AG09319 (cell line): ENCODE data around the gene PRR29.

Experiments used
- DNase-seq: peaks from one replicate; pipeline ENCODE4 v3.0.0-alpha.2; 2010; ENCODE audit warnings: low read depth; ENCODE audit errors: extremely low read depth
- CTCF ChIP-seq: IDR thresholded peaks from 2 replicates; pipeline ENCODE4 v1.5.1; 2011; ENCODE audit warnings: low read depth, mild to moderate bottlenecking, inconsistent platforms, low read length, moderate library complexity

Gene PRR29

GRCh38 chr17:64036198-64036922 lies 38.2 kb downstream of the PRR29 start:
- no peak for TF ChIP-seq CTCF

GRCh38 chr17:64037180-64037579 lies 39.0 kb downstream of the PRR29 start:
- no peak for DNase-seq
- no peak for TF ChIP-seq CTCF

More at GRCh38 chr17:64036198-64036922, 38.2 kb downstream of the PRR29 start:
- DNase-seq, result no peak

DNA sequence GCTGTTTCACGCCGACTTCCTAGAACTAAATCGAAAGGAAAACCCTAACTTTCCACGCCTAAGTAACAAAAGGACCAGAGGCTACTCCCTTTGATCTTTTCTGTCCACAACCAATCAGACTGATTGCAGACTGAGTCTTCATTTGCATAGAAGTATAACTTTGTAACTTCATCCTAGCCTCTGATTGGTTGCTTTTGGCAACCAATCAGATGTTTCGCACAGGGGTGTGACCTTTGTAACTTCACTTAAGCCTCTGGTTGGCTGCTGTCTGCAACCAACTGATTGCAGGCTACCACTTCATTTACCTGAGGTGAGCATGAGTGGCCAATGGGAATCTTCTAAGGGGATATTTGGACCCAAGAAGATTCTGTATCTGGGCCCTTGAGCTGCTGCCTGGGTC lies 39.7 kb downstream of the PRR29 start:
- no peak for DNase-seq

DNA sequence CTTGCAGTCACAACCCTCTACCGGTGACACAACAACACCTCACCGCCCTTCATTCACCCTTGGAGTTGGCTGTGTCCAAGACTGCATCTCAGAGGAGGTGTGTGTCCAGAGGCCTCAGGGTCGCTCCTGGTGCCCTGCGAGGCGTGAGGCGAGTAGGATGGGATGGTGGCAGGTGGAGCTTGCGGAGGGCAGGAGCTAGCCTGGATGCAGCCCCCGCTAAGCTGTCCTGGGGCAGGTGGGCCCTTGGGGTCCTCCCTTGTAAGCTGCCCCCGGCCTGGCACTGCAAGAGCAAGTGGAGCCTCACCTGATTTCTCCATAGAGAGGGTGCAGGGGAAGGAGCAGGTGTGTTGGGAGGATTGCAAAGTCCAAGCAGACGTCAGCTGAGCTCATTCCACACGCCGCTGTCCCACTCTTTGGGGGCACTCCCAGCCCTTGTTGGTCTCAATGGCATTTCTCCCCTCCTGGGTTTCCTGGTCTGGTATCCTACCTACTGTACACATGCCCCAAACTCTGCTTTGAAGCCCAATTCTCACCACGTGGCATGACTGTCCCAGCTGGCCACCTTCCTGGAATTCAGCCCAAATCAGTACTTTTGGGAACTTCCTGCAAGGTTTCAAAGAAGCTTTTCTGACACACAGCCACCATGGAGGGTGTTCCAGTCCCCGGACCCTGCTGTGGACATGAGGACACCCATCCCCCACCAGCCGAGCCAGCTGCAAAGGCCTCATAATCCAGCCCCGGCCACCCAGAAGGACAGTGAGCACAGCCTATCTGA lies 40.4 kb downstream of the PRR29 start:
- no peak for TF ChIP-seq CTCF
- DNase-seq, result no peak

More for the DNA sequence above, 39.7 kb downstream of the PRR29 start:
- TF ChIP-seq CTCF, result no peak

DNA sequence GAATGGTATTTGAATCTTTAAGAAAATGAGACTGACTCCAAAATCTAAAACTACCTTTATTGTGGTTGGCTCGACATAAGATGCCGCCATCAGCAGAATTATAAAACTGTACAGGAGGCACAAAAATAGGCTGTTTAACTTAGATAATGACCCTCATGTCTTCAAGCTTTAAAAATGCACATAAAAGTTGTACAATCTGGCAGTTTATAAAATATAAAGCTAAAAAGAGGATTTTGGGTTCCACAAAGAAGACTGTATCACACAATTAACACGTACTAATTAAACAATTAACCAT lies 40.9 kb downstream of the PRR29 start:
- TF ChIP-seq CTCF, result no peak
- no peak for DNase-seq

DNA sequence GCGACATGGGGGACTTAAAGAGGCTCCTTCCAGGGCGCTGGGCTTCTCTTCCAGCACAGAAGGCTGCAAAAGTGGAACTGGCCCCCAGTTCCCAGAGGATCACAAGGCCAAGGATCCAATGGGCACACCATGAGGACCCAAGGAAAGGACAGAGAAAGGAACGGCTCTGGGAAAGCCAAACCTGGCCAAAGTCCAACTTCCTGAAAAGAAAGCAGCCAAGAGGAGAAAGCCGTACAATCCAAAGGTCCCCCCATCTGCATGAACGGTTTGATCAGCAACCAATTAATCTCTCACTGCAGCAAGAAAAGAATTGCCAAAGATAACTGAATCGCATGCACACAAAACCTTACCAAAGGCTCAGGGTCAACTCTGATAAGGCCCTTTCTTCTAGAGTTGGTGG lies 42.1 kb downstream of the PRR29 start:
- TF ChIP-seq CTCF, result no peak

GRCh38 chr17:64041912-64042311 lies 43.8 kb downstream of the PRR29 start:
- no peak for DNase-seq
- no peak for TF ChIP-seq CTCF

More for the DNA sequence above, 42.1 kb downstream of the PRR29 start:
- DNase-seq, result no peak
